Stomach (tissue), 4 donors: Measurements from ENCODE around the gene DACH1.

Experiments used
- CTCF ChIP-seq, 7 experiments: fragments of 450-650 bp in 4 of 7; fragments of 200-600 bp in 3 of 7; sonication (generic) in 3 of 7; IDR thresholded peaks; one replicate each; pipeline ENCODE4 v1.5.1; 2016 to 2019; ENCODE audit warnings: antibody characterized with exemption in 7 of 7, control low read depth in 2 of 7, mild to moderate bottlenecking in 1 of 7
- POLR2A ChIP-seq, 4 donors: fragments of 450-650 bp; IDR thresholded peaks; one replicate each; pipeline ENCODE4 v1.6.1; 2016; ENCODE audit warnings: antibody characterized with exemption in 4 of 4, control low read depth in 2 of 4, mild to moderate bottlenecking in 1 of 4, moderate library complexity in 1 of 4
- POLR2AphosphoS5 ChIP-seq, 3 donors: sonication (generic); formaldehyde crosslinking; IDR thresholded peaks; one replicate each; pipeline ENCODE4 v1.6.1; 2016; ENCODE audit warnings: antibody characterized with exemption in 3 of 3

GRCh38 chr13:71576571-71576970 is 290.4 kb downstream of the DACH1 start:
- TF ChIP-seq CTCF (IDR thresholded peaks at IDR 0.05) (no peak), POLR2A (IDR thresholded peaks at IDR 0.05) (no peak), POLR2AphosphoS5 (IDR thresholded peaks at IDR 0.05) (no peak)
